Measurements from ENCODE around the gene OR51V1. TPM values are rescaled to one million over a fixed set of nuclear protein-coding genes. Genes with fewer than 3 reads are reported as not detected.

The OR51V1 gene
- total and polyA plus RNA-seq, 8 donors: not detected

GRCh38 chr11:5227681-5228080 lies 27.2 kb upstream of the OR51V1 start:
- 16 to 22% methylated on average over 1 of the region's 1 CpG for WGBS, 2 donors
- no peak overlapping the region for H3K4me3 ChIP-seq
- FAIRE-seq: no peak
- ATAC-seq: no peak
- H3K27ac ChIP-seq: no peak overlapping the region
- DNase-seq: no peak
- TF ChIP-seq, protein P1, sequence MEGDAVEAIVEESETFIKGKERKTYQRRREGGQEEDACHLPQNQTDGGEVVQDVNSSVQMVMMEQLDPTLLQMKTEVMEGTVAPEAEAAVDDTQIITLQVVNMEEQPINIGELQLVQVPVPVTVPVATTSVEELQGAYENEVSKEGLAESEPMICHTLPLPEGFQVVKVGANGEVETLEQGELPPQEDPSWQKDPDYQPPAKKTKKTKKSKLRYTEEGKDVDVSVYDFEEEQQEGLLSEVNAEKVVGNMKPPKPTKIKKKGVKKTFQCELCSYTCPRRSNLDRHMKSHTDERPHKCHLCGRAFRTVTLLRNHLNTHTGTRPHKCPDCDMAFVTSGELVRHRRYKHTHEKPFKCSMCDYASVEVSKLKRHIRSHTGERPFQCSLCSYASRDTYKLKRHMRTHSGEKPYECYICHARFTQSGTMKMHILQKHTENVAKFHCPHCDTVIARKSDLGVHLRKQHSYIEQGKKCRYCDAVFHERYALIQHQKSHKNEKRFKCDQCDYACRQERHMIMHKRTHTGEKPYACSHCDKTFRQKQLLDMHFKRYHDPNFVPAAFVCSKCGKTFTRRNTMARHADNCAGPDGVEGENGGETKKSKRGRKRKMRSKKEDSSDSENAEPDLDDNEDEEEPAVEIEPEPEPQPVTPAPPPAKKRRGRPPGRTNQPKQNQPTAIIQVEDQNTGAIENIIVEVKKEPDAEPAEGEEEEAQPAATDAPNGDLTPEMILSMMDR (IDR thresholded peaks at IDR 0.05): no peak
- H3K27me3 ChIP-seq: no peaks in the 10 kb centered on the region
- intact Hi-C loops (cut with DNase I): no loop called here
- no peaks in the 10 kb centered on the region for H3K36me3 ChIP-seq
- H3K9me3 ChIP-seq: no peaks in the 10 kb centered on the region
- no peaks in the 10 kb centered on the region for H3K4me1 ChIP-seq

GRCh38 chr11:5226732-5227310 lies 26.3 kb upstream of the OR51V1 start, which contains the start of gene HBB:
Gene HBB (minus strand): TSS chr11:5227071. CDS start chr11:5227021, 50 bp downstream.
- intact Hi-C loops (cut with DNase I): no loop called here
- FAIRE-seq (no peak), DNase-seq (peak in 1 of 6 donors; percentile 12), ATAC-seq (no peak)
- Histone ChIP-seq H3K27me3 (no peaks in the 10 kb centered on the region), H3K36me3 (no peaks in the 10 kb centered on the region), H3K4me3 (no peak within 1 kb of the TSS), H3K4me1 (no peaks in the 10 kb centered on the region), H3K27ac (no peak within 1 kb of the TSS), H3K9me3 (no peaks in the 10 kb centered on the region)
- WGBS, 2 donors: 65 to 76% methylated on average over 3 of the region's 3 CpGs
- TF ChIP-seq, protein P1 (IDR thresholded peaks at IDR 0.05): no peak

GRCh38 chr11:5225480-5225871 lies 25.0 kb upstream of the OR51V1 start:
- intact Hi-C loops (cut with DNase I): no loop called here
- Histone ChIP-seq H3K9me3 (no peaks in the 10 kb centered on the region), H3K27ac (no peak overlapping the region), H3K36me3 (no peaks in the 10 kb centered on the region), H3K4me3 (no peak overlapping the region), H3K4me1 (no peaks in the 10 kb centered on the region), H3K27me3 (no peaks in the 10 kb centered on the region)
- TF ChIP-seq, protein P1 (IDR thresholded peaks at IDR 0.05): no peak
- no peak for FAIRE-seq
- DNase-seq: no peak
- peak in 1 of 4 donors; percentile 77 for ATAC-seq
- 49 to 53% methylated on average over 2 of the region's 2 CpGs for WGBS, 2 donors

DNA sequence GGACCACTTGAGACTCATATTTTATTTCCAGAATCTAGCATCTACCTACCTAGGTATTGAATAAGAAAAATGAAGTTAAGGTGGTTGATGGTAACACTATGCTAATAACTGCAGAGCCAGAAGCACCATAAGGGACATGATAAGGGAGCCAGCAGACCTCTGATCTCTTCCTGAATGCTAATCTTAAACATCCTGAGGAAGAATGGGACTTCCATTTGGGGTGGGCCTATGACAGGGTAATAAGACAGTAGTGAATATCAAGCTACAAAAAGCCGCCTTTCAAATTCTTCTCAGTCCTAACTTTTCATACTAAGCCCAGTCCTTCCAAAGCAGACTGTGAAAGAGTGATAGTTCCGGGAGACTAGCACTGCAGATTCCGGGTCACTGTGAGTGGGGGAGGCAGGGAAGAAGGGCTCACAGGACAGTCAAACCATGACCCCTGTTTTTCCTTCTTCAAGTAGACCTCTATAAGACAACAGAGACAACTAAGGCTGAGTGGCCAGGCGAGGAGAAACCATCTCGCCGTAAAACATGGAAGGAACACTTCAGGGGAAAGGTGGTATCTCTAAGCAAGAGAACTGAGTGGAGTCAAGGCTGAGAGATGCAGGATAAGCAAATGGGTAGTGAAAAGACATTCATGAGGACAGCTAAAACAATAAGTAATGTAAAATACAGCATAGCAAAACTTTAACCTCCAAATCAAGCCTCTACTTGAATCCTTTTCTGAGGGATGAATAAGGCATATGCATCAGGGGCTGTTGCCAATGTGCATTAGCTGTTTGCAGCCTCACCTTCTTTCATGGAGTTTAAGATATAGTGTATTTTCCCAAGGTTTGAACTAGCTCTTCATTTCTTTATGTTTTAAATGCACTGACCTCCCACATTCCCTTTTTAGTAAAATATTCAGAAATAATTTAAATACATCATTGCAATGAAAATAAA lies 24.3 kb upstream of the OR51V1 start:
- Histone ChIP-seq H3K27me3 (no peaks in the 10 kb centered on the region), H3K4me1 (no peaks in the 10 kb centered on the region), H3K36me3 (no peaks in the 10 kb centered on the region), H3K9me3 (no peaks in the 10 kb centered on the region), H3K27ac (no peak overlapping the region), H3K4me3 (no peak overlapping the region)
- no peak for DNase-seq
- TF ChIP-seq, protein P1 (IDR thresholded peaks at IDR 0.05): no peak
- ATAC-seq: peak in 1 of 4 donors; percentile 80
- no peak for FAIRE-seq
- 66 to 72% methylated on average over 6 of the region's 6 CpGs for WGBS, 2 donors
- intact Hi-C loops (cut with DNase I): no loop called here

Data from pancreas (tissue), 10 donors.